Gastrocnemius medialis (tissue), 4 donors: ENCODE measurements around the gene TMEM132C. TPM values are rescaled to one million over a fixed set of nuclear protein-coding genes. Genes with fewer than 3 reads are reported as not detected.

Source experiments
- ATAC-seq, 2 donors: fragments of 150-250 bp; one replicate each; pipeline ENCODE4 v1.9.1; 2016
- DNase-seq, 2 donors: peaks; one replicate each; pipeline ENCODE4 v3.0.0-alpha.2; 2019
- H3K27ac ChIP-seq, 4 donors: fragments of 200-600 bp; sonication (generic); 1 replicate in 1 of 4; 2 replicates in 3 of 4; pipeline ENCODE4 v1.5.1; 2016 to 2018; ENCODE audit warnings: mild to moderate bottlenecking in 2 of 4, moderate library complexity in 1 of 4
- H3K27me3 ChIP-seq, 3 donors: fragments of 200-600 bp; sonication (generic) in 2 of 3; 1 replicate in 1 of 3; 2 replicates in 2 of 3; pipeline versions ENCODE4 v1.5.1 to v1.6.0; 2016 to 2019; ENCODE audit warnings: mild to moderate bottlenecking in 1 of 3, moderate library complexity in 1 of 3
- H3K36me3 ChIP-seq, 2 donors: fragments of 200-600 bp; sonication (generic) in 1 of 2; one replicate each; pipeline ENCODE4 v1.5.1; 2017 to 2018
- H3K4me1 ChIP-seq, 2 donors: fragments of 200-600 bp; sonication (generic) in 1 of 2; one replicate each; pipeline ENCODE4 v1.5.1; 2016 to 2017; ENCODE audit warnings: mild to moderate bottlenecking in 2 of 2
- H3K4me3 ChIP-seq, 4 donors: fragments of 200-600 bp; sonication (generic) in 3 of 4; 1 replicate in 1 of 4; 2 replicates in 3 of 4; pipeline ENCODE4 v1.5.1; 2016 to 2019; ENCODE audit warnings: mild to moderate bottlenecking in 2 of 4
- H3K9me3 ChIP-seq, 3 donors: fragments of 200-600 bp; sonication (generic) in 2 of 3; 1 replicate in 1 of 3; 2 replicates in 2 of 3; pipeline ENCODE4 v1.5.1; 2016 to 2019
- CTCF ChIP-seq, 5 experiments: fragments of 450-650 bp in 3 of 5; fragments of 200-600 bp in 2 of 5; sonication (generic) in 2 of 5; IDR thresholded peaks in 4 of 5; conservative IDR thresholded peaks in 1 of 5; 1 replicate in 4 of 5; 2 replicates in 1 of 5; pipeline ENCODE4 v1.5.1; 2016 to 2019; ENCODE audit warnings: antibody characterized with exemption in 5 of 5, mild to moderate bottlenecking in 3 of 5, moderate library complexity in 3 of 5
- POLR2A ChIP-seq, 2 donors: fragments of 450-650 bp; IDR thresholded peaks; one replicate each; pipeline ENCODE4 v1.6.1; 2017; ENCODE audit warnings: antibody characterized with exemption in 2 of 2, mild to moderate bottlenecking in 2 of 2, moderate library complexity in 2 of 2
- in situ Hi-C, 4 donors: fragments of 200-750 bp; cut with MboI; loops; one replicate each; pipeline versions ENCODE4 v1.15.0 to v1.8.0; 2017; ENCODE audit warnings: low sequenced_read_pairs in 4 of 4
- intact Hi-C: fragments of 100-400 bp; cut with DNase I; formaldehyde crosslinking; loops from one replicate; pipeline ENCODE4 v1.15.1; 2023; ENCODE audit warnings: low total_unique reads
- total RNA-seq, 4 donors: library from RNA; depleted of rRNA; stranded (reverse); fragments of >200 nt; gene quantifications; one replicate each; pipeline versions ENCODE4 v1.1.0 to v1.2.3, GENCODE V29; 2016

TMEM132C gene
- total RNA-seq, 4 donors from 2014 or later = 0.24 to 0.82 (median 0.68) TPM

- no peaks in the 10 kb centered on the region for H3K9me3 ChIP-seq
- H3K4me3 ChIP-seq = no peak overlapping the region
- no peaks in the 10 kb centered on the region for H3K4me1 ChIP-seq
- TF ChIP-seq POLR2A (IDR thresholded peaks at IDR 0.05) (no peak), CTCF (IDR thresholded peaks at IDR 0.05 in 4 of 5, conservative IDR thresholded peaks at IDR 0.05 in 1 of 5) (no peak)
- DNase-seq (no peak), ATAC-seq (no peak)
- in situ Hi-C loops (no loop called here), intact Hi-C loops (no loop called here)
- H3K36me3 ChIP-seq = no peaks in the 10 kb centered on the region
- no peak overlapping the region for H3K27ac ChIP-seq
- H3K27me3 ChIP-seq = no peaks in the 10 kb centered on the region
These were observed 448.5 kb downstream of the TMEM132C start for GRCh38 chr12:128715485-128715884.

- no peak overlapping the region for H3K27ac ChIP-seq
- in situ Hi-C loops = no loop called here
- ATAC-seq (no peak), DNase-seq (no peak)
- intact Hi-C loops = no loop called here
- no peaks in the 10 kb centered on the region for H3K36me3 ChIP-seq
- TF ChIP-seq CTCF (IDR thresholded peaks at IDR 0.05 in 4 of 5, conservative IDR thresholded peaks at IDR 0.05 in 1 of 5) (no peak), POLR2A (IDR thresholded peaks at IDR 0.05) (no peak)
- no peak overlapping the region for H3K4me3 ChIP-seq
- no peaks in the 10 kb centered on the region for H3K27me3 ChIP-seq
- H3K4me1 ChIP-seq = no peaks in the 10 kb centered on the region
- H3K9me3 ChIP-seq = no peaks in the 10 kb centered on the region
These were observed 457.6 kb downstream of the TMEM132C start for GRCh38 chr12:128724468-128725046.

DNA sequence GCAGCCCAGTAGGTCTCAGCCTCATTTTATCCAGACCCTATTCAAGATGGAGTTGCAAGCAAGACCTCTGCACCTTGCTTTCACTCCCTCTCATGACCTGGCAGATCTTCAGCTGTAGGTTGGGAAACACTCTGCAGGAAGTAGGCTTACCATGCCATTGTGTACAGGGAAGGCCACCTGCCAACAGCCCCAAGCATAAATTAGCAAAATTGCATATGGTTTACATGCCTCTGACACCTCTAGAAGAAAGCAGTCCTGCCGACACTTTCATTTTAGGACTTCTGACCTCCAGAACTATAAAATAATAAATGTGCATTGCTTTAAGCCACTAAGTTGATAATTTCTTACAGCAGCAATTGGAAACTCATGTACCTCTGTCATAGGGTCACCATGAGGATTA lies 459.9 kb downstream of the TMEM132C start:
- intact Hi-C loops (no loop called here), in situ Hi-C loops (no loop called here)
- DNase-seq = no peak

DNA sequence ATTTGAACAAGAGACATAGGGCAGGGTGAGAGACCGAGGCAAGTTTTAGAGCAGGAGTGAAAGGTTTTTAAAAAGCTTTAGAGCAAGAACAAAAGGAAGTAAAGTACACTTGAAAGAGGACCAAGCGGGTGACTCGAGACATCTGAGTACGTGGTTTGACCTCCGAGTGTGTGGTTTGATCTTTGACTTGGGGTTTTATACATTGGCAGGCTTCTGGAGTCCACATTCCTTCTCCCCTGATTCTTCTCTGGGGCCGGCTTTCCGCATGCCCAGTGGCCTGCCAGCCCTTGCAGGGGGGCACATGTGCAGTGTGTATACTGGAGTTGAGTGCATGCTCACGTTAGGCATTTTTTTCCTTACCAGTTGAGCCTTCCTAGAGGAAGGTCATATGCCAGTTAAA lies 460.5 kb downstream of the TMEM132C start:
- in situ Hi-C loops = no loop called here
- no peak overlapping the region for H3K4me3 ChIP-seq
- peaks cover 0 to 1% (median 0%) of the 10 kb centered on the region in 3 donors for H3K27me3 ChIP-seq
- intact Hi-C loops = no loop called here
- no peak overlapping the region for H3K27ac ChIP-seq
- no peaks in the 10 kb centered on the region for H3K9me3 ChIP-seq
- DNase-seq = no peak
- no peaks in the 10 kb centered on the region for H3K4me1 ChIP-seq
- TF ChIP-seq POLR2A (IDR thresholded peaks at IDR 0.05) (no peak), CTCF (IDR thresholded peaks at IDR 0.05 in 4 of 5, conservative IDR thresholded peaks at IDR 0.05 in 1 of 5) (no peak)
- no peaks in the 10 kb centered on the region for H3K36me3 ChIP-seq
- no peak for ATAC-seq

More for the DNA sequence above, 459.9 kb downstream of the TMEM132C start:
- no peak for ATAC-seq
- H3K4me3 ChIP-seq = no peak overlapping the region
- TF ChIP-seq CTCF (IDR thresholded peaks at IDR 0.05 in 4 of 5, conservative IDR thresholded peaks at IDR 0.05 in 1 of 5) (no peak), POLR2A (IDR thresholded peaks at IDR 0.05) (no peak)
- no peak overlapping the region for H3K27ac ChIP-seq
- no peaks in the 10 kb centered on the region for H3K9me3 ChIP-seq
- no peaks in the 10 kb centered on the region for H3K36me3 ChIP-seq
- no peaks in the 10 kb centered on the region for H3K27me3 ChIP-seq
- H3K4me1 ChIP-seq = no peaks in the 10 kb centered on the region

DNA sequence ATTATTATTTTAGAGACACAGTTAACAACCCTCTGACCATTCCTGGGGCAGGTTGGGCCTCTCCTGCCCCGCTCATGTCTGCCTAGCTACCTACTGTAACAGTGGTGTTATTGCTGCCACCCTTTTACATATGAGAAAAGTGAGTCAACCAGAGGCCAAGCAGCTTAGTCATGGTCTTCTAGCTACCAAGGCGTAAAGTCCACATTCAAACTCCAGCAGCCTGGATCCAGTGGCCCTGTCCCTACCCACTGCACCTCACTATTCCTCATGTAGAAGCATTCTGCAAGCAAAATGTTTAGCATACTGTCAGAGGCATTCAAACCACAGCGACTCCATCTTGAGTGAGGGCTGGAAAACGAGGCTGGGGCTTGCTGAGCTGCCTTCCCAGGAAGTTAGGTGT lies 461.0 kb downstream of the TMEM132C start:
- Histone ChIP-seq H3K9me3 (no peaks in the 10 kb centered on the region), H3K36me3 (no peaks in the 10 kb centered on the region), H3K27ac (no peak overlapping the region), H3K4me1 (no peaks in the 10 kb centered on the region), H3K27me3 (peaks cover 0 to 7% (median 0%) of the 10 kb centered on the region in 3 donors), H3K4me3 (no peak overlapping the region)
- ATAC-seq = no peak
- intact Hi-C loops = no loop called here
- no peak for DNase-seq
- no peak for TF ChIP-seq POLR2A (IDR thresholded peaks at IDR 0.05)
- TF ChIP-seq CTCF (IDR thresholded peaks at IDR 0.05 in 4 of 5, conservative IDR thresholded peaks at IDR 0.05 in 1 of 5) = no peak
- in situ Hi-C loops = no loop called here
